HG02588 (cell line): Measurements from ENCODE around the gene IL4I1.
"Not testable (repeated sequence)": the region's sequence is repeated elsewhere in the genome, so short reads cannot be mapped to it uniquely, and the experiment has no call there.

ENCODE experiments used
- ATAC-seq: cut with Tn5 transposase; IDR thresholded peaks from one replicate; pipeline ENCODE4 v1.9.1; 2021; ENCODE audit warnings: mild to moderate bottlenecking, moderate library complexity; ENCODE audit not compliant: unreplicated experiment

The IL4I1 gene

GRCh38 chr19:49924881-49925210 is 28.2 kb upstream of the IL4I1 start:
- not testable (repeated sequence) for ATAC-seq

- no peak for ATAC-seq
These were observed 27.6 kb upstream of the IL4I1 start for GRCh38 chr19:49924004-49924880.

GRCh38 chr19:49923055-49924003 is 26.6 kb upstream of the IL4I1 start:
- no peak for ATAC-seq

GRCh38 chr19:49921871-49922795 is 25.4 kb upstream of the IL4I1 start:
- ATAC-seq, result no peak

- no peak for ATAC-seq
These were observed 24.1 kb upstream of the IL4I1 start for GRCh38 chr19:49920624-49921363.

- no peak for ATAC-seq
These were observed 21.4 kb upstream of the IL4I1 start for GRCh38 chr19:49918089-49918488.

GRCh38 chr19:49916839-49917733 is 20.4 kb upstream of the IL4I1 start:
- ATAC-seq, result no peak

- no peak for ATAC-seq
These were observed 18.6 kb upstream of the IL4I1 start for GRCh38 chr19:49915271-49915670.

GRCh38 chr19:49913720-49914119 is 17.0 kb upstream of the IL4I1 start:
- no peak for ATAC-seq

- no peak for ATAC-seq
These were observed 16.4 kb upstream of the IL4I1 start for GRCh38 chr19:49912965-49913685.

GRCh38 chr19:49911381-49912145 is 14.9 kb upstream of the IL4I1 start:
- ATAC-seq, result no peak

- no peak for ATAC-seq
These were observed 13.5 kb upstream of the IL4I1 start for GRCh38 chr19:49910179-49910578.

- no peak for ATAC-seq
These were observed 12.1 kb upstream of the IL4I1 start for GRCh38 chr19:49908480-49909420.

- ATAC-seq, result no peak
These were observed 11.2 kb upstream of the IL4I1 start for GRCh38 chr19:49907745-49908446.

GRCh38 chr19:49906879-49907564 is 10.3 kb upstream of the IL4I1 start:
- ATAC-seq, result no peak
